SK-N-SH treated with all-trans-retinoic acid at 6 μM for 48 hours (cell line): ENCODE results near the gene STARD3.

ENCODE experiments used
- ATAC-seq: fragments of 200-7000 bp; cut with Tn5 transposase; 3 replicates; pipeline ENCODE4 v1.9.1; 2020; ENCODE audit warnings: mild to moderate bottlenecking, moderate library complexity
- ARNTL ChIP-seq: fragments of 450-650 bp; formaldehyde crosslinking; IDR thresholded peaks from 2 replicates; pipeline ENCODE4 v1.5.0; 2020; ENCODE audit warnings: low read depth, mild to moderate bottlenecking, moderate library complexity, borderline replicate concordance
- BACH2 ChIP-seq: fragments of 250-450 bp; sonication (Bioruptor Pico); IDR thresholded peaks from 2 replicates; pipeline ENCODE4 v1.9.0; 2021; ENCODE audit warnings: mild to moderate bottlenecking, borderline replicate concordance
- CSDC2 ChIP-seq: fragments of 250-450 bp; sonication (Bioruptor Pico); IDR thresholded peaks from 2 replicates; pipeline ENCODE4 v1.5.0; 2020; ENCODE audit warnings: mild to moderate bottlenecking, moderate library complexity
- ESRRG ChIP-seq: fragments of 250-450 bp; sonication (Bioruptor Pico); IDR thresholded peaks from 2 replicates; pipeline ENCODE4 v1.6.1; 2021; ENCODE audit warnings: mild to moderate bottlenecking
- GLIS3 ChIP-seq: fragments of 250-450 bp; sonication (Bioruptor Pico); IDR thresholded peaks from 2 replicates; pipeline ENCODE4 v1.5.0; 2020; ENCODE audit warnings: mild to moderate bottlenecking, moderate library complexity
- ISL1 ChIP-seq: fragments of 250-450 bp; sonication (Bioruptor Pico); IDR thresholded peaks from 2 replicates; pipeline ENCODE4 v2.1.2; 2022; ENCODE audit warnings: mild to moderate bottlenecking, moderate library complexity
- OSR1 ChIP-seq: fragments of 250-450 bp; sonication (Bioruptor Pico); IDR thresholded peaks from 2 replicates; pipeline ENCODE4 v1.8.0; 2022; ENCODE audit warnings: moderate library complexity, mild to moderate bottlenecking, inconsistent platforms
- PPARA ChIP-seq: fragments of 250-450 bp; sonication (Bioruptor Pico); IDR thresholded peaks from 2 replicates; pipeline ENCODE4 v1.5.0; 2020; ENCODE audit warnings: mild to moderate bottlenecking, borderline replicate concordance
- RARB ChIP-seq: fragments of 250-450 bp; sonication (Bioruptor Pico); IDR thresholded peaks from 2 replicates; pipeline ENCODE4 v1.8.0; 2021; ENCODE audit warnings: mild to moderate bottlenecking, moderate library complexity
- SNAI2 ChIP-seq: fragments of 250-450 bp; sonication (Bioruptor Pico); IDR thresholded peaks from 2 replicates; pipeline ENCODE4 v1.5.0; 2020; ENCODE audit warnings: mild to moderate bottlenecking, moderate library complexity
- TCF4 ChIP-seq: fragments of 250-450 bp; sonication (Bioruptor Pico); IDR thresholded peaks from 2 replicates; pipeline ENCODE4 v1.8.0; 2021; ENCODE audit warnings: mild to moderate bottlenecking, moderate library complexity, borderline replicate concordance
- TOX ChIP-seq: fragments of 250-450 bp; sonication (Bioruptor Pico); IDR thresholded peaks from 2 replicates; pipeline ENCODE4 v1.8.0; 2021; ENCODE audit warnings: mild to moderate bottlenecking, moderate library complexity, borderline replicate concordance
- ZC3H10 ChIP-seq: fragments of 250-450 bp; sonication (Bioruptor Pico); IDR thresholded peaks from 2 replicates; pipeline ENCODE4 v1.5.1; 2021; ENCODE audit warnings: mild to moderate bottlenecking, moderate library complexity
- ZFP3 ChIP-seq: fragments of 250-450 bp; sonication (Bioruptor Pico); IDR thresholded peaks from 2 replicates; pipeline ENCODE4 v1.5.0; 2020; ENCODE audit warnings: mild to moderate bottlenecking, moderate library complexity
- ZFP30 ChIP-seq: fragments of 450-650 bp; formaldehyde crosslinking; IDR thresholded peaks from 2 replicates; pipeline ENCODE4 v1.5.0; 2022; ENCODE audit warnings: mild to moderate bottlenecking, moderate library complexity
- ZNF565 ChIP-seq: fragments of 450-650 bp; formaldehyde crosslinking; conservative IDR thresholded peaks from 2 replicates; pipeline ENCODE4 v1.5.0; 2020; ENCODE audit warnings: low read depth, mild to moderate bottlenecking, moderate library complexity
- ZNF70 ChIP-seq: fragments of 450-650 bp; formaldehyde crosslinking; IDR thresholded peaks from 2 replicates; pipeline ENCODE4 v1.5.0; 2020; ENCODE audit warnings: mild to moderate bottlenecking, moderate library complexity
- ZNF8 ChIP-seq: fragments of 450-650 bp; formaldehyde crosslinking; IDR thresholded peaks from 2 replicates; pipeline ENCODE4 v1.5.0; 2020; ENCODE audit warnings: mild to moderate bottlenecking, moderate library complexity
- TF ChIP-seq, protein P1 (sequence below): fragments of 250-450 bp; sonication (Bioruptor Pico); IDR thresholded peaks from 2 replicates; pipeline ENCODE4 v1.5.1; 2020; ENCODE audit warnings: low read depth, mild to moderate bottlenecking, moderate library complexity
- TF ChIP-seq, protein P2 (sequence below): fragments of 250-450 bp; sonication (Bioruptor Pico); IDR thresholded peaks from 2 replicates; pipeline ENCODE4 v1.8.0; 2021; ENCODE audit warnings: low read depth, mild to moderate bottlenecking, moderate library complexity, borderline replicate concordance
- TF ChIP-seq, protein P3 (sequence below): fragments of 250-450 bp; sonication (Bioruptor Pico); IDR thresholded peaks from 2 replicates; pipeline ENCODE4 v1.5.0; 2020; ENCODE audit warnings: mild to moderate bottlenecking, moderate library complexity
- TF ChIP-seq, protein P4 (sequence below): fragments of 250-450 bp; sonication (Bioruptor Pico); IDR thresholded peaks from 2 replicates; pipeline ENCODE4 v1.8.0; 2020; ENCODE audit warnings: mild to moderate bottlenecking, moderate library complexity, borderline replicate concordance

Gene STARD3

DNA sequence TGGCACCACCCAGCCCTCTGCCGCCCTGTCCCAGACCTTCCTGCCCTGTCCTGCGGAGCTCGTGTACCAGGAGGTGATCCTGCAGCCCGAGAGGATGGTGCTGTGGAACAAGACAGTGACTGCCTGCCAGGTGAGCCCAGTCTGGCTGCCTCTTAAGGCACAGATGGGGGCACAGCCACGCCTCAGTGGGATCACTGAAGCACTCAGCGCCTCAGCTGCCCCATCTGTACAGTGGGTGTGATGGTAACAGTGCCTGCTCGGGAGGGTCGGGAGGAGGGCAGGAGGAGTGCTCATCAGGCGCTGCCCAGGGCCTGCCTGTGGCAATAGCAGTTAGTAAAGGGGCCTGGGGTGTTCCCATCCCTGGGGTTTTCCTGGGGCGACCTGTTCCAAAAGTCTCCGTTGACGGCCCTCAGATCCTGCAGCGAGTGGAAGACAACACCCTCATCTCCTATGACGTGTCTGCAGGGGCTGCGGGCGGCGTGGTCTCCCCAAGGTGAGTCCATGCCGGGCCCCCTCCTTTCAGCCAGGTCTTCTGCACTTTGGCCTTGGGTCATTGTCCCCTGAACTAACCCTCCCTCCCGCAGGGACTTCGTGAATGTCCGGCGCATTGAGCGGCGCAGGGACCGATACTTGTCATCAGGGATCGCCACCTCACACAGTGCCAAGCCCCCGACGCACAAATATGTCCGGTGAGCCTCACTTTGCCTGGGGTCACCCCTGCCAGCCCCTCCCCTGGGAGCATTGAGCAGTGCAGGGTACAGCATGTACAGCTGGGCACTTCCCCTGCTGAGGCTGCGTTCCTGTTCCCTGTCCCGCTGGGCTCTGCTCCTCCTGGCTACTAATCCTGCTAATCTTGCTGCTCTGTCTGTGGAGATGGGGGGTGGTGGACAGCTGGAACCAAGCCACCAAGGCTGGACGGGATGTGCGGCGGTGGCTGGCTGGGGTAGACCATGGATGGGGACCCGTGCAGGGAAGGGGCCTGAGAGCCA lies 23.7 kb downstream of the STARD3 start:
- no peak for ATAC-seq
- TF ChIP-seq ZNF565 (no peak), CSDC2 (CRISPR knock-in tag) (no peak), SNAI2 (CRISPR knock-in tag) (no peak), GLIS3 (no peak), RARB (CRISPR knock-in tag) (no peak), ZC3H10 (no peak), OSR1 (CRISPR knock-in tag) (no peak), TCF4 (CRISPR knock-in tag) (no peak), PPARA (CRISPR knock-in tag) (no peak)
- TF ChIP-seq, protein P1, sequence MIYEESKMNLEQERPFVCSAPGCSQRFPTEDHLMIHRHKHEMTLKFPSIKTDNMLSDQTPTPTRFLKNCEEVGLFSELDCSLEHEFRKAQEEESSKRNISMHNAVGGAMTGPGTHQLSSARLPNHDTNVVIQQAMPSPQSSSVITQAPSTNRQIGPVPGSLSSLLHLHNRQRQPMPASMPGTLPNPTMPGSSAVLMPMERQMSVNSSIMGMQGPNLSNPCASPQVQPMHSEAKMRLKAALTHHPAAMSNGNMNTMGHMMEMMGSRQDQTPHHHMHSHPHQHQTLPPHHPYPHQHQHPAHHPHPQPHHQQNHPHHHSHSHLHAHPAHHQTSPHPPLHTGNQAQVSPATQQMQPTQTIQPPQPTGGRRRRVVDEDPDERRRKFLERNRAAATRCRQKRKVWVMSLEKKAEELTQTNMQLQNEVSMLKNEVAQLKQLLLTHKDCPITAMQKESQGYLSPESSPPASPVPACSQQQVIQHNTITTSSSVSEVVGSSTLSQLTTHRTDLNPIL (CRISPR knock-in tag): no peak

DNA sequence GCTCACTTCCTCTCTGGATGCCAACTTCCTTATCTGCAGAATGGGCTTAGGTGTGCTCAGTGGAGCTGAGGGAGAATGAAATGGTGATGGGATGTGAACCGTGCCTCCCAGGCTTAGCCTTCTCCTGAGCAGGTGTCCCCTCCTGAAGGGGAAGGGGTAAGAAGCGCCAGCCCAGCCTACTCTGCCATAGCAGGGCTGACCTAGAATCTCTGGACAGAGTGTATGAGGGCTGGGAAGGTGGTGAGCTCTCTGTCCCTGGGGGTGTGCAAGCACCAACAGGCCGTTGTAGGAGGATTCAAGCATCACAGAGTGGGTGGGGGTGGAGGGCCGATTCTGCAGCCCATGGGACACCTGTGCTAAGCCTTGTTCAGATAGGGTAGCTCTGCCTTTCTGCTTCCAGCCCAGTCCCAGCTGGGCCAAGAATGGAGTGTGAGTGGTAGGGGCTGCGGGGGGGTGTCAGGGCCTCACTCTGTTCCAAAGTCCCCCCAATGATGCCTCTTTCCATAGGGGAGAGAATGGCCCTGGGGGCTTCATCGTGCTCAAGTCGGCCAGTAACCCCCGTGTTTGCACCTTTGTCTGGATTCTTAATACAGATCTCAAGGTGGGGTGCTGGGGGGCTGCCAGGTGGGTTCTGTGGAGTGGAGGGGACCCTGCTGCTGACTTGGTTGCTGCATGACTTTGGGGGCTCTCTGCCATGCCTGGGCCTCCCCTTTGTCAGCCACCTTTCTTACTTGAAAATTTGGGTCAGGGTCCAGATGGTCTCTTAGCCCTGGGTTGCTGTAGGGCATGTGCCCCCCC lies 25.0 kb downstream of the STARD3 start:
- TF ChIP-seq, protein P2, sequence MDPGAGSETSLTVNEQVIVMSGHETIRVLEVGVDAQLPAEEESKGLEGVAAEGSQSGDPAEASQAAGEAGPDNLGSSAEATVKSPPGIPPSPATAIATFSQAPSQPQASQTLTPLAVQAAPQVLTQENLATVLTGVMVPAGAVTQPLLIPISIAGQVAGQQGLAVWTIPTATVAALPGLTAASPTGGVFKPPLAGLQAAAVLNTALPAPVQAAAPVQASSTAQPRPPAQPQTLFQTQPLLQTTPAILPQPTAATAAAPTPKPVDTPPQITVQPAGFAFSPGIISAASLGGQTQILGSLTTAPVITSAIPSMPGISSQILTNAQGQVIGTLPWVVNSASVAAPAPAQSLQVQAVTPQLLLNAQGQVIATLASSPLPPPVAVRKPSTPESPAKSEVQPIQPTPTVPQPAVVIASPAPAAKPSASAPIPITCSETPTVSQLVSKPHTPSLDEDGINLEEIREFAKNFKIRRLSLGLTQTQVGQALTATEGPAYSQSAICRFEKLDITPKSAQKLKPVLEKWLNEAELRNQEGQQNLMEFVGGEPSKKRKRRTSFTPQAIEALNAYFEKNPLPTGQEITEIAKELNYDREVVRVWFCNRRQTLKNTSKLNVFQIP (CRISPR knock-in tag): no peak
- TF ChIP-seq ZNF70 (CRISPR knock-in tag) (no peak), ESRRG (CRISPR knock-in tag) (no peak), ZNF8 (CRISPR knock-in tag) (no peak), ARNTL (CRISPR knock-in tag) (no peak), GLIS3 (no peak), TCF4 (CRISPR knock-in tag) (no peak), ZC3H10 (no peak)
- TF ChIP-seq, all 23 proteins: peak for 0
- no peak for ATAC-seq

DNA sequence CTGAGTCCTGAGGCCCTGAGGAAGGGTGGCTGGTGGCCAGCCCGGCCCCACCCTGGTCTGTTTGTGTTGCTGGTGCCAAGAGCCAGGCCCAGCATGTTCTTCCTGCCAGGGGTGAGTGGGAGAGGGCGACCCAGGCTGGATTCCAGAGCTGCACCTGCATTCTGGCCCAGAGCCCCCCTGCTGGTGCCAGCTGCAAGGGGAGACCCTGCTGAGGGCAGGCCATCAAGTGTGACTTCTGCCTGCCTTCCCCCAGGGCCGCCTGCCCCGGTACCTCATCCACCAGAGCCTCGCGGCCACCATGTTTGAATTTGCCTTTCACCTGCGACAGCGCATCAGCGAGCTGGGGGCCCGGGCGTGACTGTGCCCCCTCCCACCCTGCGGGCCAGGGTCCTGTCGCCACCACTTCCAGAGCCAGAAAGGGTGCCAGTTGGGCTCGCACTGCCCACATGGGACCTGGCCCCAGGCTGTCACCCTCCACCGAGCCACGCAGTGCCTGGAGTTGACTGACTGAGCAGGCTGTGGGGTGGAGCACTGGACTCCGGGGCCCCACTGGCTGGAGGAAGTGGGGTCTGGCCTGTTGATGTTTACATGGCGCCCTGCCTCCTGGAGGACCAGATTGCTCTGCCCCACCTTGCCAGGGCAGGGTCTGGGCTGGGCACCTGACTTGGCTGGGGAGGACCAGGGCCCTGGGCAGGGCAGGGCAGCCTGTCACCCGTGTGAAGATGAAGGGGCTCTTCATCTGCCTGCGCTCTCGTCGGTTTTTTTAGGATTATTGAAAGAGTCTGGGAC lies 25.8 kb downstream of the STARD3 start:
- no peak for ATAC-seq
- TF ChIP-seq ZNF8 (CRISPR knock-in tag): no peak
- no peak for TF ChIP-seq PPARA (CRISPR knock-in tag)
- TF ChIP-seq, protein P2 (CRISPR knock-in tag): no peak
- TF ChIP-seq SNAI2 (CRISPR knock-in tag): no peak
- no peak for TF ChIP-seq OSR1 (CRISPR knock-in tag)
- TF ChIP-seq CSDC2 (CRISPR knock-in tag): no peak
- TF ChIP-seq GLIS3: no peak
- TF ChIP-seq, protein P3, sequence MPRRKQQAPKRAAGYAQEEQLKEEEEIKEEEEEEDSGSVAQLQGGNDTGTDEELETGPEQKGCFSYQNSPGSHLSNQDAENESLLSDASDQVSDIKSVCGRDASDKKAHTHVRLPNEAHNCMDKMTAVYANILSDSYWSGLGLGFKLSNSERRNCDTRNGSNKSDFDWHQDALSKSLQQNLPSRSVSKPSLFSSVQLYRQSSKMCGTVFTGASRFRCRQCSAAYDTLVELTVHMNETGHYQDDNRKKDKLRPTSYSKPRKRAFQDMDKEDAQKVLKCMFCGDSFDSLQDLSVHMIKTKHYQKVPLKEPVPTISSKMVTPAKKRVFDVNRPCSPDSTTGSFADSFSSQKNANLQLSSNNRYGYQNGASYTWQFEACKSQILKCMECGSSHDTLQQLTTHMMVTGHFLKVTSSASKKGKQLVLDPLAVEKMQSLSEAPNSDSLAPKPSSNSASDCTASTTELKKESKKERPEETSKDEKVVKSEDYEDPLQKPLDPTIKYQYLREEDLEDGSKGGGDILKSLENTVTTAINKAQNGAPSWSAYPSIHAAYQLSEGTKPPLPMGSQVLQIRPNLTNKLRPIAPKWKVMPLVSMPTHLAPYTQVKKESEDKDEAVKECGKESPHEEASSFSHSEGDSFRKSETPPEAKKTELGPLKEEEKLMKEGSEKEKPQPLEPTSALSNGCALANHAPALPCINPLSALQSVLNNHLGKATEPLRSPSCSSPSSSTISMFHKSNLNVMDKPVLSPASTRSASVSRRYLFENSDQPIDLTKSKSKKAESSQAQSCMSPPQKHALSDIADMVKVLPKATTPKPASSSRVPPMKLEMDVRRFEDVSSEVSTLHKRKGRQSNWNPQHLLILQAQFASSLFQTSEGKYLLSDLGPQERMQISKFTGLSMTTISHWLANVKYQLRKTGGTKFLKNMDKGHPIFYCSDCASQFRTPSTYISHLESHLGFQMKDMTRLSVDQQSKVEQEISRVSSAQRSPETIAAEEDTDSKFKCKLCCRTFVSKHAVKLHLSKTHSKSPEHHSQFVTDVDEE (CRISPR knock-in tag): no peak
- TF ChIP-seq RARB (CRISPR knock-in tag): no peak
- no peak for TF ChIP-seq ZFP3
- TF ChIP-seq ISL1 (CRISPR knock-in tag): no peak
- TF ChIP-seq, protein P1 (CRISPR knock-in tag): no peak
- no peak for TF ChIP-seq BACH2
- TF ChIP-seq ZNF70 (CRISPR knock-in tag): no peak
- TF ChIP-seq, protein P4, sequence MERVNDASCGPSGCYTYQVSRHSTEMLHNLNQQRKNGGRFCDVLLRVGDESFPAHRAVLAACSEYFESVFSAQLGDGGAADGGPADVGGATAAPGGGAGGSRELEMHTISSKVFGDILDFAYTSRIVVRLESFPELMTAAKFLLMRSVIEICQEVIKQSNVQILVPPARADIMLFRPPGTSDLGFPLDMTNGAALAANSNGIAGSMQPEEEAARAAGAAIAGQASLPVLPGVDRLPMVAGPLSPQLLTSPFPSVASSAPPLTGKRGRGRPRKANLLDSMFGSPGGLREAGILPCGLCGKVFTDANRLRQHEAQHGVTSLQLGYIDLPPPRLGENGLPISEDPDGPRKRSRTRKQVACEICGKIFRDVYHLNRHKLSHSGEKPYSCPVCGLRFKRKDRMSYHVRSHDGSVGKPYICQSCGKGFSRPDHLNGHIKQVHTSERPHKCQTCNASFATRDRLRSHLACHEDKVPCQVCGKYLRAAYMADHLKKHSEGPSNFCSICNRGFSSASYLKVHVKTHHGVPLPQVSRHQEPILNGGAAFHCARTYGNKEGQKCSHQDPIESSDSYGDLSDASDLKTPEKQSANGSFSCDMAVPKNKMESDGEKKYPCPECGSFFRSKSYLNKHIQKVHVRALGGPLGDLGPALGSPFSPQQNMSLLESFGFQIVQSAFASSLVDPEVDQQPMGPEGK (CRISPR knock-in tag): no peak
- no peak for TF ChIP-seq TOX
- TF ChIP-seq ZFP30 (CRISPR knock-in tag): no peak
- TF ChIP-seq TCF4 (CRISPR knock-in tag): no peak
